Sigmoid colon (tissue), 7 donors: Measurements from ENCODE around the gene DNER. TPM values are rescaled to one million over a fixed set of nuclear protein-coding genes. Genes with fewer than 3 reads are reported as not detected.

Experiments used
- DNase-seq: peaks from one replicate; pipeline ENCODE4 v3.0.0-alpha.2; 2019
- H3K27ac ChIP-seq, 4 donors: fragments of 200-600 bp; sonication (generic); one replicate each; pipeline ENCODE4 v1.5.1; 2016 to 2019; ENCODE audit warnings: mild to moderate bottlenecking in 1 of 4
- H3K27me3 ChIP-seq, 3 donors: fragments of 200-600 bp; sonication (generic); one replicate each; pipeline ENCODE4 v1.5.1; 2019; ENCODE audit warnings: mild to moderate bottlenecking in 1 of 3
- H3K36me3 ChIP-seq, 4 donors: fragments of 200-600 bp; sonication (generic); one replicate each; pipeline ENCODE4 v1.5.1; 2016 to 2019
- H3K4me1 ChIP-seq, 4 donors: fragments of 200-600 bp; sonication (generic); one replicate each; pipeline ENCODE4 v1.5.1; 2017 to 2019
- H3K4me3 ChIP-seq, 4 donors: fragments of 200-600 bp; sonication (generic); one replicate each; pipeline ENCODE4 v1.5.1; 2017 to 2019; ENCODE audit warnings: mild to moderate bottlenecking in 2 of 4, moderate library complexity in 1 of 4
- H3K9me3 ChIP-seq, 4 donors: fragments of 200-600 bp in 3 of 4; sonication (generic) in 3 of 4; one replicate each; pipeline versions ENCODE4 v1.5.1 to v1.6.1; 2013 to 2019
- EP300 ChIP-seq, 4 donors: sonication (generic); formaldehyde crosslinking; IDR thresholded peaks; one replicate each; pipeline ENCODE4 v1.6.1; 2017; ENCODE audit warnings: antibody characterized with exemption in 4 of 4
- POLR2A ChIP-seq, 2 donors: fragments of 450-650 bp; IDR thresholded peaks; one replicate each; pipeline ENCODE4 v1.6.1; 2016; ENCODE audit warnings: antibody characterized with exemption in 2 of 2, mild to moderate bottlenecking in 2 of 2, moderate library complexity in 2 of 2
- POLR2AphosphoS5 ChIP-seq, 4 donors: sonication (generic); formaldehyde crosslinking; IDR thresholded peaks; one replicate each; pipeline ENCODE4 v1.6.1; 2017; ENCODE audit warnings: antibody characterized with exemption in 4 of 4
- WGBS, 2 donors: extraction: QIAGEN DNeasy Blood & Tissue Kit; methylation state at CpG; one replicate each; pipeline ENCODE4 v1.1.7; 2013; 5-methylcytosine and 5-hydroxymethylcytosine counted together
- intact Hi-C: fragments of 100-400 bp; cut with DNase I; formaldehyde crosslinking; loops from one replicate; pipeline ENCODE4 v1.15.1; 2023
- polyA plus RNA-seq, 3 donors: library from polyadenylated mRNA; stranded (reverse); fragments of 200-250 nt; gene quantifications; one replicate each; pipeline ENCODE4 v1.2.3, GENCODE V29; 2013
- total RNA-seq, 4 donors: library from RNA; depleted of rRNA; stranded (reverse); fragments of >200 nt; gene quantifications; one replicate each; pipeline ENCODE4 v1.1.0, GENCODE V29; 2016
- TF ChIP-seq, protein P1 (sequence below), 4 experiments: fragments of 450-650 bp in 3 of 4; fragments of 200-600 bp in 1 of 4; IDR thresholded peaks; one replicate each; pipeline ENCODE4 v1.5.1; 2016 to 2019; ENCODE audit warnings: antibody characterized with exemption in 4 of 4, mild to moderate bottlenecking in 3 of 4, moderate library complexity in 2 of 4
- donor health status: healthy with polysubstance abuse.
- donor health status: Bipolar disorder and iron deficiency.
- donor health status: healthy.

Gene DNER
- total and polyA plus RNA-seq, 7 donors: 2.7 to 17.7 (median 9.9) TPM; not detected in 1

- Histone ChIP-seq H3K27me3 (no peaks in the 10 kb centered on the region), H3K4me3 (no peak overlapping the region), H3K4me1 (no peaks in the 10 kb centered on the region), H3K27ac (no peak overlapping the region), H3K36me3 (no peaks in the 10 kb centered on the region), H3K9me3 (no peaks in the 10 kb centered on the region)
- intact Hi-C loops: no loop called here
- TF ChIP-seq POLR2AphosphoS5 (IDR thresholded peaks at IDR 0.05): no peak
- TF ChIP-seq EP300 (IDR thresholded peaks at IDR 0.05): no peak
- no peak for TF ChIP-seq POLR2A (IDR thresholded peaks at IDR 0.05)
- TF ChIP-seq, protein P1, sequence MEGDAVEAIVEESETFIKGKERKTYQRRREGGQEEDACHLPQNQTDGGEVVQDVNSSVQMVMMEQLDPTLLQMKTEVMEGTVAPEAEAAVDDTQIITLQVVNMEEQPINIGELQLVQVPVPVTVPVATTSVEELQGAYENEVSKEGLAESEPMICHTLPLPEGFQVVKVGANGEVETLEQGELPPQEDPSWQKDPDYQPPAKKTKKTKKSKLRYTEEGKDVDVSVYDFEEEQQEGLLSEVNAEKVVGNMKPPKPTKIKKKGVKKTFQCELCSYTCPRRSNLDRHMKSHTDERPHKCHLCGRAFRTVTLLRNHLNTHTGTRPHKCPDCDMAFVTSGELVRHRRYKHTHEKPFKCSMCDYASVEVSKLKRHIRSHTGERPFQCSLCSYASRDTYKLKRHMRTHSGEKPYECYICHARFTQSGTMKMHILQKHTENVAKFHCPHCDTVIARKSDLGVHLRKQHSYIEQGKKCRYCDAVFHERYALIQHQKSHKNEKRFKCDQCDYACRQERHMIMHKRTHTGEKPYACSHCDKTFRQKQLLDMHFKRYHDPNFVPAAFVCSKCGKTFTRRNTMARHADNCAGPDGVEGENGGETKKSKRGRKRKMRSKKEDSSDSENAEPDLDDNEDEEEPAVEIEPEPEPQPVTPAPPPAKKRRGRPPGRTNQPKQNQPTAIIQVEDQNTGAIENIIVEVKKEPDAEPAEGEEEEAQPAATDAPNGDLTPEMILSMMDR (IDR thresholded peaks at IDR 0.05): no peak
- DNase-seq: no peak
These were observed 54.0 kb downstream of the DNER start for GRCh38 chr2:229660391-229660790.

DNA sequence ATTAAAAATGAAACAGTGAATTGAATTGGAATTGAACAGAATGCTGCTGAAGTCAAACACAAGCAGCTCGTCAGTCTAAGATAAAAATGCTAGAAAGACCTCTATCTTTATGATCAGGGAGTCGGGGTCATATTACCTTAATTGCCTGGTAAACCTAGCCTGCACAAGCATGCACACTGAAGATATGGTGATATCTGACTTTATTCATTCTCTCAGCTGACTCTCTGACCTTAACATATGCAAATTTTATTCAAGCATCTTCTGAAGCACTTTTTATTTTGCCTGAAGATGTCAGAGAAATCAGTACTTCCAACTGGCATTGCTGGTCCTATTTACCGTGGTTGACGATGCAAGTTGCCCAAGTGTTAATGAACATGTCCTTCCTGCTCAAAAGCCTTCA lies 56.4 kb downstream of the DNER start:
- WGBS, 2 donors: 60 to 84% methylated on average over 4 of the region's 4 CpGs

GRCh38 chr2:229654437-229654836 lies 59.9 kb downstream of the DNER start:
- H3K27ac ChIP-seq: no peak overlapping the region
- TF ChIP-seq, protein P1 (IDR thresholded peaks at IDR 0.05): no peak
- TF ChIP-seq POLR2A (IDR thresholded peaks at IDR 0.05): no peak
- intact Hi-C loops: no loop called here
- no peaks in the 10 kb centered on the region for H3K9me3 ChIP-seq
- WGBS, 2 donors: 84 to 95% methylated on average over 3 of the region's 3 CpGs
- no peak overlapping the region for H3K4me3 ChIP-seq
- H3K36me3 ChIP-seq: no peaks in the 10 kb centered on the region
- DNase-seq: no peak
- H3K4me1 ChIP-seq: no peaks in the 10 kb centered on the region
- no peaks in the 10 kb centered on the region for H3K27me3 ChIP-seq

More for the DNA sequence above, 56.4 kb downstream of the DNER start:
- Histone ChIP-seq H3K36me3 (no peaks in the 10 kb centered on the region), H3K4me3 (no peak overlapping the region), H3K4me1 (no peaks in the 10 kb centered on the region), H3K9me3 (no peaks in the 10 kb centered on the region), H3K27me3 (no peaks in the 10 kb centered on the region), H3K27ac (no peak overlapping the region)
- no peak for DNase-seq
- intact Hi-C loops: no loop called here
- TF ChIP-seq POLR2AphosphoS5 (IDR thresholded peaks at IDR 0.05) (no peak), EP300 (IDR thresholded peaks at IDR 0.05) (no peak), POLR2A (IDR thresholded peaks at IDR 0.05) (no peak)
- TF ChIP-seq, protein P1 (IDR thresholded peaks at IDR 0.05): no peak

DNA sequence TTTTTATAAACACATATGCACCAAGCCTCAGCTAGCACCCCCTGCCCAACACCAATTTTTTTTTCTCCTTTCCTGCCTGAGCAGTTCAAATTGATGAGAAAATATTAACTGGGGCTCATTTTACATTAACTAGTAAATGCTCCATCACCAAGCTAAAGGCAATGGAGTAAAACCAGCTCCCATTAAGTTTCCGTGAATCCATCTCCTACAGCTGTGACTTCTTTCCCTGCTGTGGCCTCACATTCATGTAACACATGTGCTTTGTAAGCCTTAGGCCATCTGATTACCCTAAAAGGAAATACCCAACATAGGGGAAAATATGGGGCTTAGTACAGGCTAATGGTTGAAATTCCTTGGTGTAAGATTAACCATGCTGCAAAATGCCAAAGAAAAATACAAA lies 60.8 kb downstream of the DNER start:
- DNase-seq: no peak
- Histone ChIP-seq H3K36me3 (no peaks in the 10 kb centered on the region), H3K27me3 (no peaks in the 10 kb centered on the region), H3K4me1 (no peaks in the 10 kb centered on the region), H3K4me3 (no peak overlapping the region), H3K27ac (no peak overlapping the region), H3K9me3 (no peaks in the 10 kb centered on the region)
- WGBS, 2 donors: 76 to 84% methylated on average over 1 of the region's 1 CpG
- TF ChIP-seq, protein P1 (IDR thresholded peaks at IDR 0.05): no peak
- TF ChIP-seq POLR2AphosphoS5 (IDR thresholded peaks at IDR 0.05): no peak
- TF ChIP-seq EP300 (IDR thresholded peaks at IDR 0.05): no peak
- no peak for TF ChIP-seq POLR2A (IDR thresholded peaks at IDR 0.05)
- intact Hi-C loops: no loop called here

- Histone ChIP-seq H3K4me3 (no peak overlapping the region), H3K27ac (no peak overlapping the region), H3K27me3 (no peaks in the 10 kb centered on the region), H3K36me3 (no peaks in the 10 kb centered on the region), H3K4me1 (no peaks in the 10 kb centered on the region), H3K9me3 (no peaks in the 10 kb centered on the region)
- WGBS, 2 donors: 78 to 85% methylated on average over 5 of the region's 5 CpGs
- TF ChIP-seq POLR2A (IDR thresholded peaks at IDR 0.05) (no peak), EP300 (IDR thresholded peaks at IDR 0.05) (no peak), POLR2AphosphoS5 (IDR thresholded peaks at IDR 0.05) (no peak)
- TF ChIP-seq, protein P1 (IDR thresholded peaks at IDR 0.05): no peak
- intact Hi-C loops: no loop called here
- no peak for DNase-seq
These were observed 61.6 kb downstream of the DNER start for GRCh38 chr2:229652796-229653195.
